HG03432 (cell line): ENCODE data around the gene TDRD9.

ENCODE experiments used
- ATAC-seq: cut with Tn5 transposase; IDR thresholded peaks from one replicate; pipeline ENCODE4 v1.9.1; 2021; ENCODE audit warnings: mild to moderate bottlenecking, moderate library complexity; ENCODE audit not compliant: unreplicated experiment

Gene TDRD9

DNA sequence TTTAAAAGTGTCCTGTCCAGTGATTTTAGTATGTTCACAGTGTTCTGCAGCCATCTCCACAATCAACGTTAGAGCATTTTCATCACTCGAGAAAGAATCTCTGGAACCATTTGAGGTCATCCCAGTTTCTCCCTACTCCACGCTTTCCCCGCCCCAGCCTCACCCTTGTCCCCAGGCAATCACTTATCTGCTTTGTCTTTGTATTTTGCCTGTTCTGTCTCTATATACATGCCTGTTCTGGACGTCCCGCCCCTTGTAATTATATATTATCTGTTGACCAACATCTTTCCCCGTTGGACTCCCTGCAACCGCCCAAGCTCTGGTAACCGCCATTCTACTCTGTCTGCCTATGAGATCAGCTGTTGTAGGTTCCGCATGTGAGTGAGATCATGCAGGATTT, 135.7 kb downstream of the TDRD9 start:
- no peak for ATAC-seq

DNA sequence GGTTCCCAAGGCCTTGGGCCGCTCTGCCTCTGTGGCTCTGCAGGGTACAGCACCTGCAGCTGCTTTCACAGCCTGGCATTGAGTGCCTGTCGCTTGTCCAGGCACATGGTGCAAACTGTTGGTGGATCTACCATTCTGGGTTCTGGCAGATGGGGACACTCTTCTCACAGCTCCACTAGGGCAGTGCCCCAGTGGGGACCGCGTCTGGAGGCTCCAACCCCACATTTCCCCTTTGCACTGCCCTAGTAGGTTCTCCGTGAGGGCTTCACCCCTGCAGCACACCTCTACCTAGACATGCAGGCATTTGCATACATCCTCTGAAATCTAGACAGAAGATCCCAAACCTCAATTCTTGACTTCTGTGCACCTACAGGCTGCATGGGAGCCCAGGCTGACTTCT, 138.0 kb downstream of the TDRD9 start:
- no peak for ATAC-seq

DNA sequence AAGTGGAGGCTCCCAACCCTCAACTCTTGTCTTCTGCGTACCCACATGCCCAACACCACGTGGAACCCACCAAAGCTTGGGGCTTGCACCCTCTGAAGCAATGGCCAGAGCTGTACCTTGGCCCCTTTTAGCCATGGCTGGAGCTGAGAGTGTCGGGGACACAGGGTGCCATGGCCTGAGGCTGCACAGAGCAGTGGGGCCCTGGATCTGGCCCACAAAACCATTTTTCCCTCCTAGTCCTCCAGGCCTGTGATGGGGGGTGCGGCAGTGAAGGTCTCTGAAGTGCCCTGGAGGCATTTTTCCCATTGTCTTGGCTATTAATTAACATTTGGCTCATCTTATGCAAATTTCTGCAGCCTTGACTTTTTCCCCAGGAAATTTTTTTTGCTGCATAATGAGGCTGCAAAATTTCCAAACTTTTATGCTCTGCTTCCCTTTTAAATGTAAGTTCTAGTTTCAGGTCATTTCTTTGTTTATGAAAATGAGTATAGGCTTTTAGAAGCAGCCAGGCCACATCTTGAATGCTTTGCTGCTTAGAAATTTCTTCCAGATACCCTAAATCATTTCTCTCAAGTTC, 138.6 kb downstream of the TDRD9 start:
- ATAC-seq = no peak

DNA sequence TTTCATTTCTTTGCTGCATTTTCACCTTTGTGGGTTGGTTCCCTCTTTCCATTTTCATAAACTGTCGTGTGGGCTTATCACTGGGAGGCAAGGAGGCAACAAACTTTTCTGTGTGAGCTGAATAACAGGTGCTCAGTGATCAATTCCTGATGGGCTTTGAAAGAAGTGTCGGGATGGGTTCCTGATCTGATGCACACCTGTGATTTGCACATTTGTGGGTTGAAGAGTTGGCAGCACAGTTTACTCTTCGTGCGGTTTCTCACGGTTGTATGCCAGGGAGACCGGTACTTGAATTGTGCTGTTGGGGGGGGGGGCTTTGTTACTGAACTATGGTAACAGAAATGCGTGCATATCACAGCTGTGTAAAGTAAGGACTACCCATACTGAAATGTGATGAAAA, 141.3 kb downstream of the TDRD9 start:
- no peak for ATAC-seq

DNA sequence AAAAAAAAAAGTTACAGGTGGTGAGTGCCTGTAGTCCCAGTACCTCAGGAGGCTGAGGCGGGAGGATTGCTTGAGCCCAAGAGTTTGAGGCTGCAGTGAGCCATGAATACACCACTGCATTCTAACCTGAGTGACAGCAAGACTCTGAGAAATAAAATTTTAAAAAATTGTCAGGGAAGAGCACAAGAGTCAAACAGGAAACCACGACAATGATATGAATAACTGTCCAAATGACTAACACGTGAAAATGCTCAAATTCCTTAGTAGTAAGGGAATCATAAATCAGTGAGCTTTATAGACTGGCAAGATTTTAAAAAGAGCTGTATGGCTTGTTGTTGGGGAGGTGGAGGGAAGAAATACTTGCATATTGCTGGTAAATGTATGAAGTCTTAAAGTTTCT, 144.3 kb downstream of the TDRD9 start:
- no peak for ATAC-seq

DNA sequence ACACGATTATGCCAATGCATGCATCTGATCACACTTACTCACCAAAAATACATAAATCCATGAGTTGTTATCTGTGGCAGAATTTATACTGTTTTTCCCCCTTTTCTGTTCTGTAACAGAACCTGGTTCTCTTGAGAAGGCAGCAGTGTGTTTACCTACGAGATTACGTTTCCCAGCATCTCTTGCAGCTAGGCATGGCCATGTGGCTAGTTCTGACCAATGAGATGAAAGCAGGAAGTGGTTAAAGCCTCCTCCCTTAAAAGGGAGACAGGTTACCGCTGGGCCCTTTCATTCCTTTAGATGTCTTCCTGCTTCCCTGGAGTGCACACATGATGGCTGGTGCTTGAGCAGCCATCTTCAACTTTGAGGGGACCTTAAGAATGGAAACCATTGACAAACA, 145.5 kb downstream of the TDRD9 start:
- no peak for ATAC-seq

DNA sequence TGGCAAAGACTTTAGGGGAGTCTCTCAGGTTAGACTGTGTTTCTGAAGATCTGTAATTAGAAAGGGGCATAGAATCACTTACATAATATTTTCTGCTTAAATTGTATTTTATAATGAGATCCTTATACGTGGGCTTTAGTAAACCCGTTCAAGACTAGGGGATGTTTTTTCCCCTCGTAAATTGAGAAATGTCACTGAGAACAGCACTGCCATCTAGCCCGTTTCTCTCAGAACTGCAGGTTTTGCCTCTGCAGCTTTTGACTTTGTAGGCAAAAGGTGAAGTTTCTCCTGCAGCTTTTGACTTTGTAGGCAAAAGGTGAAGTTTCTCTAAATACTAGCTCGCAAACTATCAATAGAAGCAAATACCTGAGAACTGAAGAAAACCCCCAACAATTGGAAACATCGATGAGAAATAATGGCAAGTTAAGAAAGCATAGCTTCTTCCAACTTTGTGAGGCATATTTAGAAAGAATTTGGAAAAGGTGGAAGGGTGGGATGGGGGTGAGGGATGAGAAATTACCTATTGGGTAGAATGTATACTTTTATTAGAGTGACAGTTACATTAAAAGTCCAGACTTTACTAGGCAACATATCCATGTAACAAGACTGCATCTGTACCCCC, 147.4 kb downstream of the TDRD9 start:
- ATAC-seq = no peak

DNA sequence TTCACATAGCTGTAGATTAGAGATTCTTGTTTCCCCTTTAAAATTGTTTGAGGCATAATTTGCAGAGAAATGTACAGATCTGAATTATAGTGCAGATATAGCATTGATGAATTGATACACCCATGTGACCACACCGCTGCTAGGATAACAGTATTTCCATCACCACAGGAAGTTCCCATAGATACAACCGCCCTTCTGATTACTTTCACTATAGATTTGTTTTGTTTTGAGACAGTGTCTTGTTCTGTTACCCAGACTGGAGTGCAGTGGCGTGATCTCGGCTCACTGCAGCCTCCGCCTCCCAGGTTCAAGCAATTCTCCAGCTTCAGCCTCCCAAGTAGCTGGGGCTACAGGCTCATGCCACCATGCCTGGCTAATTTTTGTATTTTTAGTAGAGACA, 148.5 kb downstream of the TDRD9 start:
- ATAC-seq = no peak

DNA sequence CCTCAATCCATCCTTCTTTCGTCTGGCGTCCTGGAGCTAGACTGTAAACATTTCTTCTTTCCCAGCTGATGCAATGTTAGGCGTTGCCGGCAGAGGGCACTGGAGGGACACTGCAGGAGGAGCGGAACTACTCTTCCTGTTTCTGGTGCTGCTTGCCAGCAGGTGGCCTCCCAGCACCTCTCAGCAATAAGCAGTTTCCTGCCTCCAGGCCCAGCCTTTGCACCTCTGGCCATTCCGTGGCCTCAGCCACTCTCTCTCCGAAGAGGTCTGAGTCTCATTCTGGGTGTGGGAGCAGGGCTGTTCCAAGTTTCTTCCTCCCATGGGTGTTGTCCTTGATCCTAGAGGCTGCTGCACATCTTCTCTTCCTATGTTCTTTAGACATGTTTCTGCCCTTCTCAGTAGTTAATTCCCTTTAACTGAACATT, 149.8 kb downstream of the TDRD9 start:
- peak; percentile 78 for ATAC-seq

DNA sequence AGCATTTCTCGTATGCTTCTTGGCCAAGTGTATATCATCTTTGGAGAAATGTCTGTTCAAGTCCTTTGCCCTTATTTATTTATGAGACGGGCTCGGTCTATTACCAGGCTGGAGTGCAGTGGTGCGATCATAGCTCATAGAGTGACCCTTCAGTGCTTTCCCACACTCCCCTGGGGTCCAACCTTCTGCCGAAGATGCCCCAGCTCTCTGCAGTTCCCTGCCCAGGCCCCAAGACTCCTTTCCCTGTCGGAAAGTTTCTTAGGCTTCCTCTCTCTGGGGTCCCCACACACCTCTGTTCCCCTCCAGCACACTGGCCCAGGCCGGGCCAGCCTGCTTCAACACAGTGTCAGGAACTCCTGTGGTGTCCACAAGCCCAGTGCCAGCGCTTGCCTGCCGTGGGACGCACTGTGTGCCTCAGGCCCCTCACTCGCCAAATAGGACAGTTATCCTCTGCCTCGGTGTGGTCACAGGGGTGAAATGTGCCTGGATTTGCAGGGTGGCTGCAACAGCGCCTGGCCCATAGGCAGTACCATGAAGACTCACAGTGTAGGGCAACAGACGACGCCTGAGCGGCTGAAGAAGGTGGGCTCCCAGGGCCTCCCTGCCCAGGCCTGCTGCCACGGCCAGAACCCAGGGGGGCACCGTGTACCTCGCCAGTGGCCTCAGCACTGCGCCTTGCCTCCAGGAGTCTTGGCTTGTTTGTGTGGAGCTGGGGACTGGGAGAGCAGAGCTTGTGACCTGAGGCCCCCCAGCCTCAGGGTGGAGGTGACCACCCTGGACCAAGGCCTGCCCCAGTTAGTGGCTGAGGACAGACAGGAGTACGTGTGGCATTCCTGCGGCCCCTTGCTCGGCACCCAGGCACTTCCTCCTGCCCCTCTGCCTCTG, 152.4 kb downstream of the TDRD9 start:
- ATAC-seq = no peak

DNA sequence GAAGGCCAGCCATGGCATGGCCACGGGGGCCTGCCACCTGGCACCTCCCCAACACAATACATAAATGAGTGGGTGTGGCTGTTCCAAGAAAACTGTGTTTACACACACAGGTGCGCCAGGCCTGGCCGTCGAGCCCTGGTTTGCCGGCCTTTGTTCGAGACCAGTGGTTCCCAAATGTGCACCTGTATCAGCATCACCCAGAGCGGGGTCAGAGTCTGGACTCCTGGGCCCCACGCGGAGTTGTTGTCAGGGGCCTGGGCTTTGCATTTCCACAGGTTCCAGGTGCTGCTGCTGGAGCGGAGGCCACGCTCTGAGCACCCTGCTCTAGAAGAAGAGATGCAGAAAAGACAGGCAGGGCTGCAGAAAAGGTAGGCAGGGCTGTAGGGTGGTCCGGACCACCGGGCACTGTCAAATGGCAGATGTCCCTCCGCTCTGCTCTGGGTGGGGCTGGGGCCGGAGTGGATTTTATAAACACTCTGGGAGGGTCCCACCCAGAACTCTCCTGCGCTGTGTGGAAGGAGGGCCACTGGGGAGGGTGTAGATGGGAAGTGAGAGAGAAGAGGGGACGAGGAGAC, 153.1 kb downstream of the TDRD9 start:
- ATAC-seq = no peak

DNA sequence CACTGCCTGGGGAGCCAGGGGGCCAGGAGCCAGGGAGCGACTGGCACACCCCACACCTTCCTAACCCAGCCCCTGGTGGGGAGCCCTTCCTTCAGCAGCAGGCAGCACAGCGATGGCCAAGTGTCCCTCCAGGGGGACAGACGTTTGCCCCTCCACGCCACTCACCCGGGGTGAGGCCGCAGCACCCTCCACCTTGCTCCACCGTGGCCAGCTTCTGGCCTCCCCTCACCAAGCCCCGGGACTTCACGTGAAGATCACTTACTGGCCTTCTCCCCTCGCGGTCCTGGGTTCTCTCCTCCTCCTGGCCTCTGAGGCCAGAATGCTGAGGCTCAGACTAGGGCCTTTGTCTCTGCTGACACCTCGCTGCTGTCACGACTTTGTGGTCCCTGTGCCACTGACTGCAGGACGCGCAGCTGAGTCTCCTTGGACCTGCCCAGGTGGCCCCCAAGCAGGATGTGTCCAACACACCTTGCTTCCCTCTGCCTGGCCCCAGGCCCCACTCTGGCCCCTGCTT, 153.8 kb downstream of the TDRD9 start:
- no peak for ATAC-seq

DNA sequence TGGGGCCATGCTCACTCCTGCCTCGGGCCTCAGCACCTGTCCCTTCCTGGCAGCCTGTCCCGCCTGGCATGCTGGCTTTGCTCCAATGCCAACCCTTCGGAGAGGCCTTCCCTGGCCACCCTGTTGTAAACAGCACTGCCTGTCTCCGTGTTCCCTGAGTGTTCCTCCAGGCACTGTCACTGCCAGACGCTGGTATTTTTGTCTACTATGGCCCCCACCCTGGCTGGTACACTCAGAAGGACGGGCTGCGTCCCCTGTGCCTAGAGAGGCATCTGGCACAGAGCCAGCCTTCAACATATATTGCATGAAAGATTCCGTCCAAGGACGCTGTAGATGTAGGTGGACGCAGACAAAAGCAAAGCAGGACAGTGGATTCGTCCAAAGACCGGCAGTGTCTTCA, 154.6 kb downstream of the TDRD9 start:
- no peak for ATAC-seq

DNA sequence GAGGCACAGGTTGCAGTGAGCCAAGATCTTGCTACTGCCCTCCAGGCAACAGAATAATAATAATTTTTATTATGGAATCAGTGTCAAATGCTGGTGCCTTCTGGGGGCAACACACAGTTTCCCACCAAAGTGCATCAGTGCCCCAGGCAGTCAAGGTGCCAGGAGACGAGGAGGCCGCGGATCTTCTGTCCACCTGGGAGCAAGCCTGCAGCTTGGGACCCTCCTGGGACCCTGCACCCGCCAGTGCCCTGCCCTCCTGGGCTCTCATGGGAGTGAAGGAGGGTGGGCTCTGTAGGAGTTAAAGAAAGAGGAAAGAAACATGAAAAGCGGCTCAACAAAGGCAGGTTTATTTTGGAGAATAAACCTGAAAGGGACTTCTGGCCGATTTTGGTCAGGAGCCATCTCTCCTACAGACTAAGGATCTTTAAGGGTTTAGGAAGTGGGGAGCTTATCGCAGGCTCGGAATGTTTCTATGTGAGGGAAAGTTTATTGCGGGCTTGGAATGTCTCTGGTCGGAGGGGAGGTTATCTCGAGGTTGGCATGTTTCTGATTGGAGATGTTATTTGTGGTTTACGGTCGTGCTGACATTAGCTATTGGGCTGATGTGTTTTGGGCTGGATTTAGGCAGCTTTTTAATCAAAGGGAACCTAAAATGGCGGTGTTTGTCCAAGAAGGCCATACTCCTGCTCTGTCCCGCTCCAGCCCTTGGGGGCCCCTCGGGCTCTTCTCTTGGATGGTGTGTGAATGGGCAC, 156.2 kb downstream of the TDRD9 start:
- no peak for ATAC-seq

DNA sequence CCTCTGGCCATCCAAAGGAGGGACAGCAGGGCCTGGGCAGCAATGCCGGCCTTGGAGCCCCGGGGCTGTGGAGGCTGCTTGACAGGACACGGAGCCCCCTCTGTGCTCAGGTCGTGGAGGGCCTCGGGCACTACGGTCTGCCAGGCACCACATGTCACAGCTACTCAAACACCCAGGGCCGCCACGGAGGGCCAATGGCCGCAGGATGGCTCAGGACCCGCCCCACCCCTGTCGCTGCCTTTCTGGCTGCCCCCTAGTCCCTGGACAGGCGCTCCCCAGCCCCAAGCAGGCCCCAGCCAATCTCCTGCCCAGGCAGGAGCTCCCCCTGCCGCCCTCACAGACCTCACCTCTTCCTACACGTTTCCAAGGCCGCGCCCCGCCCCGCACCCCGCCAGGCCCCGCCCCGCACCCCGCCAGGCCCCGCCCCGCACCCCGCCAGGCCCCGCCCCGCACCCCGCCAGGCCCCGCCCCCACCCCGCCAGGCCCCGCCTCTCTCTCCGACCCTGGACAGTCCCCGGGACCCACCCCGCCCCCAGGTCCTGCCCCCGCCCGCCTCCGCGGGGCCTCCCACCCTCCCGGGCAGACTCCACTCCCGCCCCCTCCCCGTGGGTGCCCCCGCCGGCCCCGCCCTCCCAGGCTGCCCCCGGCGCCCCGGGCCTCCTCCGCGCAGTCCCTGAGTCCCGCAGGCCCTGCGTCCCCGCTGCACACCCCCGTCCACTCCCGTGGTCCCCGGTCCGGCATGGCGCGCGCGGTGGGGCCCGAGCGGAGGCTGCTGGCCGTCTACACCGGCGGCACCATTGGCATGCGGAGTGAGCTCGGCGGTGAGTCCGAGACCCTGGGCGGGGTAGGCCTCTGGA, 157.0 kb downstream of the TDRD9 start, which contains the start of gene ASPG:
Gene ASPG, plus strand, starts transcription at position 669 of the 857 bp plus-strand sequence. Its CDS starts 71 bp downstream, at position 740.
- ATAC-seq = no peak

DNA sequence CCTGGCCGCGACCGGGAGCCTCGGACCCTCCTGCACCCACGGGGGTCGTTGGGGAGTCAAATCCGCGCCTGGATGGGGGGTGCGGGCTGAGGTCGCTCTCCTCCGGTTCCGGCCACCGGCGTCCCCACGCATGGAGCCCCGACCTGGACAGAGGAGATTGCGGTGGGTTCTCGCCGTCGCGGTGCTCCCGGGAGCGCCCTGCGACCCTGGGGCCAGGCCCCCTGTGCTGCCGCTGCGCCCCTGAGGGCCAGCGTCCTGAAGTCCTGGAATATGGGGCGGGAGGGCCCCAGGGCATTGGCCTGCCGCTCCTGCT, 157.6 kb downstream of the TDRD9 start:
- ATAC-seq = no peak

DNA sequence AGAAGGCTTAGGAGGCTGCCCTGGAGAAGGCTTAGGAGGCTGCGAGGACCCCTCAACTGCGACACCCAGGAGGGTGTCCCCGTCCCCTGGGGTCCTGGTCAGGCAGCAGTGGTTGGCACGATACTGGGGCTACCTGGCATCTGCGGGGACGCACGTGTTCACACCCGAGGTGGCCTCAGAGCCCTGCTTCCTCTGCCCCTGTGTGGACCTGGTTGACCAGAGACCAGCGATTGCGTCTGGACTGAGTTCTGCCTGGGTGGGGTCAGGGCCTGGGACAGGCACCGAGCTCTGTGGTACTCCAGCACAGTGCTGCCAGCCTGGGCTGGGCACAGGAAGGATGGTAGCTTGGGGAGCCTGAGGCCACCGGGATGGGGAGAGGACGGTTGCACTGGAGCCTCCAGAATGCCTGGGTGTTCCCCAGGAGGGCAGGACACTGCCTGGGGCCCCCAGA, 158.0 kb downstream of the TDRD9 start:
- ATAC-seq = no peak

DNA sequence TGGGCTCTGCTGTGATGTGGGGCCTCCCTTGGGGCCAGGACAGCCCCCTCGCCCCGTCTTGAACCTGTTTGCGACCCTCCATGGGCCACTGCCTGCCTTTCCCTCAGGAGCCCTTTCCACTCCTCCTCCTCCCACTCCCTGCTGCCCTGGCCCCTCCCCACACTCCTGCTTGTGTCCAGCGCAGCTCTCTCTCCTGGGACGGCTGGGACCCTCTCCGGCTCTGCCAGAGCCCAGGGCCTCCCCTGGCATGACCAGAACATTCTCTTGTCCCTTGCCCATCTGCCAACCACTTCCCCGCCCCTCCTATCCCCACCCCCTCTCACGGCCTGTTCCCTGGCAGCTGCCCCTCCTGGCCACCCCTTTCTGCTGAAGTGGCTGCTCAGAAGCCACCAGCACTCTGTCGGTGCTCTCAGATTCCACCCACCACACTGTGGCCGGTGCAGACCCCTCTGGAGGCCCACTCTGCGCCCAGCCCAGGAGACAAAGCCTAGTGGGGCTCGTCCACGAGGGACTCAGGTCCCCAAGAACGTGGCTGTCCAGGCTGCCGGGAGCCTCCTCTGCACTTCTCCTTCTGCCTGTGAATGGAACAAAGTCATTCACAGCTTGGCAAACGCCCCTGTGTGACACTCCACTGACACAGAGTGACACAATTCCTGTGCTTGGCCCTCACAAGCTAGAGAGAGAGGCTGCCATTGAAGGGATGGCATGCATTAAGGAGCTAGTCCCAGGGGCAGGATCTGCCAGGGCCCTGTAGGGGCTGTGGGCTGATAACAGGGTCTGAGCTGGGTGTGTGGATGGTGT, 158.6 kb downstream of the TDRD9 start:
- no peak for ATAC-seq

DNA sequence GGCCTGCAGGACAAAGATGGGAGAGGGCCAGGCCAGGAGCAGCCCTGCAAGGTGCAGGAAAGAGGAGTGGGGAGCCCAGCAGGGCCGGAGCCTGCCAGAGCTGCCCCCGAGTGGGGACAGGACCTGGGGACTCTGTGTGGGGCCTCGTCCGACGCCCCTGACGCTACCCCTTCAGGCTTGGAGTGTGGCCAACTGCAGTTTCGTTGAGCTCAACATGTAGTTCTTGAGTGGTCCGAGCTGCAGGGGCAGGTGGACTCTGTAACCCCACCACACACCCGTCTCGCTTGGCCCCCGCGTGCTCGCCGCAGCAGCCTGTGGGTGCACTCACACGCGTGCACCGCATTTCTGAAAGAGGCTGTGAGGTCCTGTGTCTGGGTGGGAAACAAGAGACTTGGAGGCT, 159.2 kb downstream of the TDRD9 start:
- no peak for ATAC-seq
